ENCODE results near the gene OTOA.
"Not testable (repeated sequence)": the region's sequence is repeated elsewhere in the genome, so short reads cannot be mapped to it uniquely, and the experiment has no call there.

The OTOA gene

GRCh38 chr16:21674456-21674855 is 10.7 kb downstream of the OTOA start:
- not testable (repeated sequence) for DNase-seq (ENCODE audit: low read depth in 2 of 2)

DNA sequence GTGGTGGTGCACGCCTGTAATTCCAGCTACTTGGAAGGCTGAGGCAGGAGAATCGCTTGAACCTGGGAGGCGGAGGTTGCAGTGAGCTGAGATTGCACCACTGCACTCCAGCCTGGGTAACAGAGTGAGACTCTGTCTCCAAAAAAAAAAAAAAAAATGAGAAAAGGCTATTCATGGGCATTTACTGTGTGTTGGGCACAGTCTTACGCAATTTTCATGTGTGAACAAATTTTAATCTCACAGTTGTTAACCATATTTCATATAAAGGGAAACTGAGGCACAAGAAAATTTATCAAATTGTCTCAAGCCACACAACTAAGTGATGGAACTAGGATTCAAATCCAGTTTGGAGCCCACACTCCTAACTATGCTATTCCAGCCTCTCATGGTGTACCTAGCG is 16.9 kb downstream of the OTOA start:
- DNase-seq (ENCODE audit: low read depth in 2 of 2): not testable (repeated sequence)

DNA sequence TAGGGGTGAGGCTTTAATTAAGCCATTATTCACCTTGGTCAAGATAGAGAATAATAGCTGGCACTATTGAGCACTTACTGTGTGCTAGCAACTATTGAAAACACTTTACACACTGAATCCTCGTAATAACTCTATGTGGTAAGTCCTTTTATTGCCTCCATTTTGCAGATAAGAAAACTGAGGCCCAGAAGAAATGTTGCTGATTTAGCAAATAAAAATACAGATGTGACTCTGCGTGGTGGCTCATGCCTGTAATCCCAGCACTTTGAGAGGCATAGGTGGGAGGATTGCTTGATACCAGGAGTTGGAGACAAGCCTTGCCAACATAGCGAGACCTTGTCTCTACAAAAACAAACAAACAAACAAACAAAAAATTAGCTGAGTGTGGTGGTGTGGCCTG is 19.4 kb downstream of the OTOA start:
- DNase-seq (ENCODE audit: low read depth in 2 of 2): no peak

DNA sequence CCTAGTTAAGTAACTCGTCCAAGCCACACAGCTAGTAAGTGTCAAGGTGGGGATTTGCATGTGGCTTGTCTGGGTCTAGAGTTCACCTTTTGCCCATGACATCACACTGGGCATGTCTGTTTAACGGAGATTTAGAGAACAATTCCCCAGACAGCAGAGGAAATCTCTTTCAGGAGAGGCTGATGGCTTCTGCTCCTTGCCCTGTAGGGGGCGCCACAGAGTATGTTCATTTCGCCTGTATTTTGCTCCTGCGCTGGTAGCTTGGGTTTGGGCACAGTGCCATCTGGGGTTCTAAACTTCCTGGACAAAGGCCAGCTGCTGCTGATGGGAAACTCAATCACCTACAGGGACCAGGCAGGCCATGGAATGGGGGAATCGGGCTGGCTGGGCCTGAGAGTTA is 20.4 kb downstream of the OTOA start:
- DNase-seq (ENCODE audit: low read depth in 2 of 2): no peak

DNA sequence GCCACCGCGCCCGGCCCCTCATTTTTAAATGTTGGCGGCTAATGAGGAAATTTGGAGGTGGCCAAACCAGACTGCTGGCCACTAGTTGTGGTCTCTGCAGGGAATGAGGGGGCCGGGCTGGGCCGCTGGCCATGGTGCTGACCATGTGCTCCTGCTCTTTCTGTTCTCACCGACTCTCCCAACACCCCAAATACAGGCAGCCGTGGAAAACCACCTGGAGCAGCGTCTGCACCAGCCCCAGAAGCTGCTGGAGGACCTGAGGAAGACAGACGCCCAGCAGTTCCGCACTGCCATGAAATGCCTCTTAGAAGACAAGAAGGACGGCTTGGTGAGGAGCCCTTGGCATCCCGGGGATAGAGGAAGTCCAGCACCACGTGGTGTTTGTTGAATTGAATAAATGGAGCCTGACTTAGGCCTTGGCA is 21.3 kb downstream of the OTOA start:
- DNase-seq (ENCODE audit: low read depth in 2 of 2): no peak

DNA sequence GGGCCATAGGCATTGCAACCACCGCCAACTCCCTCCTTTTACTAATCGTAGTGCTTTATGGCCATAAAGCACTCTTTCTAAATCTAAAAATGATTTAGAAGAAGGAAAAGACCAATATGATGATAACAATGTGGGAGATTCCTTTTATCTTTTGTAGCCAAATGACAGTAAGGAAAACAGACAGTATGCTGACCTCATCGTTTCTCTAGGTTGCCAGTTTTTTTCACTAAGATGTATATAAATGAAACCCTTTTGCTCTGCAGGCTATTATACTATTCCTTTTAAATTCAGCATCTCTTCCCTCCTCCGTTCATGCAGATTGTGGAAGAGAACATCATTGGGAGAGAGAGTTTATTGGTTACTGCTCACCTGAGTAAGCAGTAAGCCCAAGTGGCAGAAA is 25.3 kb downstream of the OTOA start:
- no peak for DNase-seq (ENCODE audit: low read depth in 2 of 2)

DNA sequence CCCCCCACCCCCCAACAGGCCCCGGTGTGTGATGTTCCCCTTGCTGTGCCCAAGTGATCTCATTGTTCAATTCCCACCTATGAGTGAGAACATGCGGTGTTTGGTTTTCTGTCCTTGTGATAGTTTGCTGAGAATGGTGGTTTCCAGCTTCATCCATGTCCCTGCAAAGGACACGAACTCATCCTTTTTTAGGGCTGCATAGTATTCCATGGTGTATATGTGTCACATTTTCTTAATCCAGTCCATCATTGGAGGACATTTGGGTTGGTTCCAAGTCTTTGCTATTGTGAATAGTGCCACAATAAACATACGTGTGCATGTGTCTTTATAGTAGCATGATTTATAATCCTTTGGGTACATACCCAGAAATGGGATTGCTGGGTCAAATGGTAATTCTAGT is 27.2 kb downstream of the OTOA start:
- DNase-seq (ENCODE audit: low read depth in 2 of 2): not testable (repeated sequence)

DNA sequence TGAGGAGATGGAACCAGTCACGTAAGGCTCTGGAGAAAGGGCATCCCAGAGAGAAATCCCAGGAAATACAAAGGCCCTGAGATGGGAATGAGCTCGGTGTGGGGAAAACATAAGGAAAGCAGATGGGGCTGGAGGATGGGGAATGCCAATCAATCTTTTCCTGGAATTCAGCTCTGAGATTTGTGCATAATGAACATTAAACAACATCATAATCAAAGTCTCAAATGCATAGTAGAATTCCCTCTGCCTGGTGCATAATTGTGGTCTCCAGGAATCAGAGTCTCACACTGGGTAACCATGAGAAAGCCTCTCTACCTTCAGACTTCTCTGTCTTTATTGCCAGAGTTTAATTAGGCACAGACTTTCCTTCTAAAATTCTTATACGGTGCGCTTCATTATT is 30.8 kb downstream of the OTOA start:
- DNase-seq (ENCODE audit: low read depth in 2 of 2): no peak

GRCh38 chr16:21697032-21697431 is 33.3 kb downstream of the OTOA start:
- DNase-seq (ENCODE audit: low read depth in 2 of 2): no peak

- no peak for DNase-seq (ENCODE audit: low read depth in 2 of 2)
These were observed 34.6 kb downstream of the OTOA start for GRCh38 chr16:21698169-21699032.

GRCh38 chr16:21701271-21701670 is 37.5 kb downstream of the OTOA start:
- no peak for DNase-seq (ENCODE audit: low read depth in 2 of 2)

GRCh38 chr16:21702276-21702675 is 38.5 kb downstream of the OTOA start:
- DNase-seq (ENCODE audit: low read depth in 2 of 2): no peak

DNA sequence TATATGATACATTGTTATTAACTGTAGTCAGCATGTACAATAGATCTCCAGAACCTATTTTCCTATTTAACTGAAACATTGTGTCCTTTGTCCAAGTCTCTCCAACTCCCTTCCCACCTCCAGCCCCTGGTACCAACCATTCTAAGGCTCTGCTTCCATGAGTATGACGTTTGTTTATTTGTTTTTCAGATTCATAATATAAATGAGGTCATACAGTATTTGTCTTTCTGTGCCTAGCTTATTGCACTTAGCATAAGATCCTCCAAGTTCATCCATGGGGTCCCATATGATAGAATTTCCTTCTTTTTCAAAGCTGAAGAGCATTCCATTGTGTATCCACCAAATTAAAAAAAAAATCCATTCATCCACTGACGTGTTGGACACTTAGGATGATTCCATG is 39.4 kb downstream of the OTOA start:
- DNase-seq (ENCODE audit: low read depth in 2 of 2): no peak

DNA sequence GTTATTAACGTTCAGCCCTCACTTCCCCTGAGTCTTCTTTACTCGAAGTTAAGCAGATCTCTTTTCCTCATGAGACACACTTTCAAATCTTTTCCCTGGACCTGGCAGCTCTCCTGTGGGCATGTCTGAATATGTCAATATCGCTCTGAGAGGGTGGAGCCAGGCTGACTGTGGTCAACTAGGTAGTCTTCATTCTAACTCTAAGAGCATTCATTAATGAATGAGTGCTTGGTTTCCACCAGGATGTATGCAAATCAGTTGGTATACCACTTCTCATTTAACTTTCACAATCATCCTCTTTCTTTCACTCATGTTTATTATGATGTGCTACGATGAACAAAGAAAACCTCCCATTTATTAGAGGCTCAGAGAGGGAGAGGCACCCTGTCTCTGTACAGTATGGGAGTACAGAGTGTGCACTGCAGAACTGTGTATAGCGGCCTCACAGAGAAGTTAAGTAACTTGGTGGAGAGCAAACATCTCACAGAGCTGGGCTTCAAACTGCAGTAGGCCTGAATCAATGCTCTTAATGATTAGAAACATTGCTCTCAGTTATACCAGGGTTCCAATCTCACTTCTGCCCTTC is 39.9 kb downstream of the OTOA start:
- no peak for DNase-seq (ENCODE audit: low read depth in 2 of 2)

- no peak for DNase-seq (ENCODE audit: low read depth in 2 of 2)
These were observed 40.5 kb downstream of the OTOA start for GRCh38 chr16:21704266-21704665.

GRCh38 chr16:21704733-21705132 is 41.0 kb downstream of the OTOA start:
- no peak for DNase-seq (ENCODE audit: low read depth in 2 of 2)

GRCh38 chr16:21708533-21709115 is 44.9 kb downstream of the OTOA start:
- peak; percentile 71 to 74 for DNase-seq (ENCODE audit: low read depth in 2 of 2)

DNA sequence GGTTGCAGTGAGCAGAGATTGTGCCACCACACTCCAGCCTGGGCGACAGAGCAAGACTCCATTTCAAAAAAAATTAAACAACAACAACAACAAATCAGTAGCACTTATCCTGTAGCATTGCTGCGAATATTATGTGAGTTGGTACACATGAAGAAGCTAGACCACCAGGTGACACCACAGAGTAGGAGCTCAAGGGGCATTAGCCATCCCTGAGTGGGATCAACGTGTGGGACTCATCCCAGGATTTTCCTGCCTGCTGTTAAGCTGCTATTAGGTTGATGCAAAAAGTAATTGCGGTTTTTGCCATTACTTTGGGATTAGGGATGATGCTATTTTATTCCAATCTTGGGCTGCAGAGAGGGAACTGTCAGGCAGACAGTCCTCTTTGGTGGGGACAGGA is 47.2 kb downstream of the OTOA start:
- no peak for DNase-seq (ENCODE audit: low read depth in 2 of 2)

DNA sequence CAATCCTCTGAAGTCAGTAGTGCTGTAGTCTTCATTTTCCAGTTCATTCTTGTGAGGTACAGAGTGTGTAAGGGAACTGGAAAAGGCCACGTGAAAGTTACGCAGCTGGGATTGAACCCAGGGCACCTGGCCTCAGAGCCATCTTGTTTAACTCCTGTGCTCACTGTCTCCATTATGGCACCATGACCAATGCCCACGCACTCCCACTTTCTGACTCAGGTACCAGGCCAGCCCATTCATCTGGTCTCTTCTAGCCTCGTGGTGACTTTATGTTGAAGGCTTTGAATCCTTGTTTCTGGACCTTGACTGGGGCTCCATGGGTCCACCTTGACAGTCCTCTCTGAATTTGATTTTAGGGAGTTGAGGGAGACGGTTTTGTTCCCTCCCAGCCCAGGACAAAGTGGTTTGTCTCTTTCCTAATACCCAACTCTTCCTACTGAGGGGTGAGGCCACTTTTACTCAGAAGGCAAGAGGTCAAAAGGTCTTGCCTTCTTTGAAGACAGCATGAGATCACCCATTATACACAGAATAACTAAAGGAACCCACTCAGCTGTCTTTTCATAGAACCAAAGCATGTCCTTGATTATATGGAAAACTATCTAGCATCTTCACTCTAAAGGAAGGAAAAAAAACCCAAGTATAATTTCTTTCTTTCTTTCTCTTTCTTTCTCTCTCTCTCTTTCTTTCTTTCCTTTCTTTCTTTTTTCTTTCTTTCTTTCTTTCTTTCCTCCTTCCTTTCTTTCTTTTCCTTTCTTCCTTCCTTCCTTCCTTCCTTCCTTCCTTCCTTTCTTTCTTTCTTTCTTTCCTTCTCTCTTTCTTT is 50.0 kb downstream of the OTOA start:
- DNase-seq (ENCODE audit: low read depth in 2 of 2): no peak

DNA sequence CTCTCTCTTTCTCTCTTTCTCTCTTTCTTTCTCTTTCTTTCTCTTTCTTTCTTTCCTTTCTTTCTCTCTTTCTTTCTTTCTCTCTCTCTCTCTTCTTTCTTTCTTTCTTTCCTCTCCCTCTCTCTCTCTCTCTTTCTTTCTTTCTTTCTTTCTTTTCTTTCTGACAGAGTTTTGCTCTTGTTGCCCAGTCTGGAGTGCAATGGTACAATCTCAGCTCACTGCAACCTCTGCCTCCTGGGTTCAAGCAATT is 50.5 kb downstream of the OTOA start:
- DNase-seq (ENCODE audit: low read depth in 2 of 2): not testable (repeated sequence)

DNA sequence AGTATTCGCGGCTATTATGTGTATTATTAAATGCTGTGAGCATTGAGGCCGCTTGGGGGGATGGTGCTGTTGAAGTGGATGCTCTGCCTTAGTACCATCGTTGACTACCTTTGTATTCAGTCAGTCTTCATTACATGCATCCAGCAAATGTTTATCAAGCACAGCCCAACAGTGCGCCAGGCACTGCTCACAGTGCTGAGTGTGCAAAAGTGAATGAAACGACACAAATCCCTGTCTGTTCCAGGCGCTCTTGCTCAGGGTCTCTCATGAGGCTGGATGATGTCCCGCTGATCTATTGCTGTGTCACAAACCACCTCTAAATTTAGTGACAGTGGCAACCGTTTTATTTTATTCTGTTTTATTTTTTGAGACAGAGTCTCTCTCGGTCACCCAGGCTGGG is 53.8 kb downstream of the OTOA start:
- DNase-seq (ENCODE audit: low read depth in 2 of 2): no peak

DNA sequence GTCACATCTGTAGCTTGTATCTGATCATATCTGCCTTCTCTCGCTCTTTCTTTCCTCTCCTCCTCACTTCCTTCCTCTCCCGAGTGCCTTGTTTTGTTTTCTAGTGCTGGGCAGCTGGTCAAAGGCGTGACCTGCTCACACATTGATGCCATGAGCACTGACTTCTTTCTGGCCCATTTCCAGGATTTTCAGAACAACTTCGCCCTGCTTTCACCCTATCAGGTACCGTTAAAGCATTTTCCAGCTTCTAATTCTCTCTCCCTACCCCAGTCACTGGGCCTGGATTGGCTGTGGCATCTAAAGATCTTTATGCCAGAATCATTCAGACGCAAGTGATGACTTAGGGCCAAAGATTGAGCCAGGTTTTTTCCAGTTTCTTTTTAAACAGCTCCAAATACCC is 55.5 kb downstream of the OTOA start:
- DNase-seq (ENCODE audit: low read depth in 2 of 2): no peak

GRCh38 chr16:21720533-21720932 is 56.8 kb downstream of the OTOA start:
- DNase-seq (ENCODE audit: low read depth in 2 of 2): no peak

Measured in activated CD8-positive, alpha-beta memory T cell treated with anti-CD3 and anti-CD28 coated beads for 4 hours (primary cell).